Measurements from ENCODE around the gene GIPC2. TPM values are rescaled to one million over a fixed set of nuclear protein-coding genes. Genes with fewer than 3 reads are reported as not detected.

GIPC2 gene
- total and polyA plus RNA-seq, 10 of the 15 experiments (the other 5 are each of a cell fraction or from before 2014, with no cell fraction given), result 0.03 to 0.23 (median 0.06) TPM; not detected in 2

- POLR2A ChIA-PET, result no interaction called here
- no peak overlapping the region for H3K4me3 ChIP-seq
- intact Hi-C loops (cut with micrococcal nuclease; ENCODE audit: unreplicated experiment), result loop anchor here (5.0 kb wide), 1 partner anchor 33 kb away; no protein-coding TSS in a partner anchor
- WGBS (ENCODE audit: insufficient coverage, insufficient replicate concordance, low lambda C conversion rate, missing lambda C conversion rate), result 76% methylated on average over 3 of the region's 3 CpGs
- no peaks in the 10 kb centered on the region for H3K36me3 ChIP-seq (ENCODE audit: control insufficient read depth in 2 of 2, insufficient read depth in 2 of 2, low read length in 1 of 2)
- H3K9ac ChIP-seq (ENCODE audit: control insufficient read depth, insufficient read depth, low read length), result no peak overlapping the region
- no peak overlapping the region; the same call in 1 of the 2 replicates for H2AFZ ChIP-seq (ENCODE audit: control insufficient read depth, low read depth, low read length)
- FAIRE-seq (no peak), DNase-seq (ENCODE audit: low read depth, low spot score) (no peak), ATAC-seq (no peak)
- no peaks in the 10 kb centered on the region for H3K4me1 ChIP-seq (ENCODE audit: control insufficient read depth, insufficient read depth, low read length)
- no peaks in the 10 kb centered on the region; a peak in 1 of 4 replicates for H3K27me3 ChIP-seq (replicated peaks in 1 of 2; ENCODE audit: control insufficient read depth in 2 of 2, insufficient read depth in 2 of 2, low read length in 1 of 2)
- in situ Hi-C loops (cut with MboI), result no loop called here
- H3K79me2 ChIP-seq (ENCODE audit: control insufficient read depth, insufficient read depth, low read length), result no peaks in the 10 kb centered on the region
- RAD21 ChIA-PET (ENCODE audit: unreplicated experiment), result no interaction called here
- no peaks in the 10 kb centered on the region for H4K20me1 ChIP-seq (ENCODE audit: control insufficient read depth, insufficient read depth)
- no peak overlapping the region for H3K4me2 ChIP-seq (ENCODE audit: control insufficient read depth, insufficient read depth)
- SMC1A ChIA-PET (ENCODE audit: uncharacterized antibody, unreplicated experiment), result interaction anchor here (0.6 kb wide), 1 partner anchor 51 kb away, joined by 3 read pairs; no protein-coding TSS in a partner anchor
- CTCF ChIA-PET, result interaction anchor here (1.0 kb wide), 1 partner anchor 58 kb away, joined by 6 read pairs; no protein-coding TSS in a partner anchor
- no TSS peak for BruUV-seq (replicated peaks)
- no peaks in the 10 kb centered on the region; the same call in 2 of the 3 replicates for H3K9me3 ChIP-seq (replicated peaks; ENCODE audit: control insufficient read depth, insufficient read depth, low read length)
- TF ChIP-seq CEBPZ (IDR thresholded peaks at IDR 0.05; ENCODE audit: low read depth, low read length), result no peak
- TF ChIP-seq NR2C2 (IDR thresholded peaks at IDR 0.05; ENCODE audit: borderline replicate concordance, control insufficient read depth, insufficient read length, low read depth), result no peak
- TF ChIP-seq EP300 (IDR thresholded peaks at IDR 0.05; ENCODE audit: borderline replicate concordance in 1 of 2, control insufficient read depth in 1 of 2, low read depth in 2 of 2, low read length in 2 of 2), result no peak
- no peak for TF ChIP-seq MXI1 (IDR thresholded peaks at IDR 0.05; ENCODE audit: low read depth, low read length)
- no peak for TF ChIP-seq POU2F2 (IDR thresholded peaks at IDR 0.05; ENCODE audit: borderline replicate concordance, low read depth, low read length)
- TF ChIP-seq STAT3 (IDR thresholded peaks at IDR 0.05; ENCODE audit: low read depth, low read length), result no peak
- no peak overlapping the region for H3K27ac ChIP-seq (ENCODE audit: control insufficient read depth, insufficient read depth)
Measured at GRCh38 chr1:78055565-78056132, 9.9 kb downstream of the GIPC2 start.

Data from GM12878 (cell line).